GM21381 (cell line): ENCODE data around the gene INTS11.

Experiments used
- ATAC-seq: cut with Tn5 transposase; IDR thresholded peaks from one replicate; pipeline ENCODE4 v1.9.1; 2021; ENCODE audit warnings: mild to moderate bottlenecking, moderate library complexity; ENCODE audit not compliant: unreplicated experiment

Gene INTS11

DNA sequence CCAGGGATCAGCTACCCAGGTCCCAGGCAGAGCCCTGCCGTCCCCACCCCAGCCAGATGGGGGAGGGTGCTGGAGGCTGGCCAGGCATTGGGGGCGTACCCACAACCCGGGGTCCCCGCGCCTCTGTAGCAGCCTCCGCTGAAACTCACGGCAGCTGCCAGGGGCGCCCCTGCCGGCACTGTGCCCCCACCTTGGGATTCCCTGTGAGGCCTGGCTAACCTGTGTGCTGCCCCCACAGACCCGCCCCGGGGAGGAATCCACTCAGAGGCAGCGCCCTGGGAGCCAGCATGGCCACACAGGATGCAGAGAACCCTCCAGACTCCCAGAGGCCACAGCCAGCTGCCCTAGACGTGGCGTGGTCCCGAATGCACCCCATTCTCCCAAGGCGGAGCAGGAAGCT lies 20.9 kb upstream of the INTS11 start:
- no peak for ATAC-seq

DNA sequence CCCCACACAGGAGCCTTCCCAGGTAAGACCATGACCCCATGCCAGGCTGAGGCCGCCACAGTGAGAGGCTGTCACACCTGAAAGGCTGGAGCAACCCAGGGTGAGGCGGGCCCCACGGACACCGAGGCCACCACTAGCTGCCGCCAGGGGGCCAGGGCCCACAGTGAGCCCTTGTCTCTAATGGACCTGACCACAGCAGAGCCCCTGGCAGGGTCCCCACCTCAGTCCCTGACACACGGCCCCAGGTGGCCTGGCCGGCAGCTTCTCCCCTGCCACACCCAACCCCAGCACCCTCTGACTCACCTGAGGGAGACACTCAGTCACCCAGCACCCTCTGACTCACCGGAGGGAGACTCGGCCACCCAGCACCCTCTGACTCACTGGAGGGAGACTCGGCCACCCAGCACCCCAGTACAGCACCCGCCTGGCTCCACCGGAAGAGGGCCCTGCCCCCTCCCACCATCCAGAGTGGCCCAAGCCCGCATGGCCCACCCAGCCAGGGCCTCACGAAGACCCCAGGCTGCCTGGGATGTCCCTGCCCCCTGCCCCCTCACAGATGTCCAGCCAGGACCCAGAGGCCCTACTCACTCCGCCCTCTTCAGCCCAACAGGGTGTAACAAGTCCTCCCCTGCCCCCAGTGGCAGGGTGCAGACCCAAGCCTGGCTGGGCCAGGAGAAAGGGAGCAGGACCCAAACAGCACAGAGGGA lies 20.3 kb upstream of the INTS11 start:
- ATAC-seq: no peak

DNA sequence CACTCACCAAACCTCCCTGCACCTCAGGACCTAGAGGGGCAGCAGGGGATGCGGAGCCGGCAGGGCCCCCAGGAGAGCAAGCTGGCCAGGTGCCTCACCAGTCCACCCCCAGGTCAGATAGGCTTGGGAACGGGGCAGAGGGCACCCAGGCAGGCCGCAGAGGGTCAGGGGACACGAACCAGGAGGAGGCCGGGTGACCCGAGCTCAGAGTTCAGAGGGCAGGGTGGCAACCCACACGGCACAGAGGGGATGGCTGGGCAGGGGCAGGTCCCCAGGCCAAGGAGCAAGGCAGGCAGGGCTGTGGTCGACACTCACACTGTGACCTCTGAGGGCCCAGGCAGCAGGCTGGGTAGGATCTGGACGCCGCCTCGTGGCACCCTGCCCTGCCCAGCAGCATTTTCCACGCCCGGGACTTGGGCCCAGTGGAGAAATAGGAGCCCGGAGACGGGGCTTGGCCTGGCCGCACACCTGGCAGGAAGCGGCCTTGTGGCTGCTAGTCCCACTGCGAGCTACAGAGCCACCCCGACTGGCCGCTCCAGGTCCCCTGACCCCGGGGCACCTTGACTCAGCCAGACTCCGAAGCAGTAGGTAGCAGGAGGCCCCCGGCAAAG lies 19.5 kb upstream of the INTS11 start:
- ATAC-seq: no peak

DNA sequence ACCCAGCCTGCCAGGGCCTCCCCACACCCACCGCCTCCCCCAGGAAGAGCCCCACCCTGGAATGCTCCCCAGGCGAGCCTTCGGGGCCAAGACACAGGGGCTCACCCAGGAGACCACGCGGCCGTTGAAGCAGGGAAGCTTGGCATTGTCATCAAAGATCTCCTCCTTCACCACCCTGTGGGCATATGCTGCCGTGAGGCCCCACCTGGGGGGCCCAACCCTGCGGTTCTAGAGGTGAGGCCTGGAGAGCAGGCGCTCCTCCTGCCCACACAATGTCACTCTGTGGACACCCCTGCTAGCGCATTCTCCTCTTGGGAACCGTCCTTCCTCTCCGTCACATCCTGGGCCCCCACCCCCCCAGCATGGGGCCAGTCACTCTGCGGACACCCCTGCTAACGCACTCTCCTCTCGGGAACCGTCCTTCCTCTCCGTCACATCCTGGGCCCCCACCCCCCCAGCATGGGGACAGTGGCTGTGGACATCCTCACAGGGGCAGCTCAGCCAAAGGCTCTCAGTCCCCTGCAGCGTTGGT lies 18.2 kb upstream of the INTS11 start:
- ATAC-seq: no peak

DNA sequence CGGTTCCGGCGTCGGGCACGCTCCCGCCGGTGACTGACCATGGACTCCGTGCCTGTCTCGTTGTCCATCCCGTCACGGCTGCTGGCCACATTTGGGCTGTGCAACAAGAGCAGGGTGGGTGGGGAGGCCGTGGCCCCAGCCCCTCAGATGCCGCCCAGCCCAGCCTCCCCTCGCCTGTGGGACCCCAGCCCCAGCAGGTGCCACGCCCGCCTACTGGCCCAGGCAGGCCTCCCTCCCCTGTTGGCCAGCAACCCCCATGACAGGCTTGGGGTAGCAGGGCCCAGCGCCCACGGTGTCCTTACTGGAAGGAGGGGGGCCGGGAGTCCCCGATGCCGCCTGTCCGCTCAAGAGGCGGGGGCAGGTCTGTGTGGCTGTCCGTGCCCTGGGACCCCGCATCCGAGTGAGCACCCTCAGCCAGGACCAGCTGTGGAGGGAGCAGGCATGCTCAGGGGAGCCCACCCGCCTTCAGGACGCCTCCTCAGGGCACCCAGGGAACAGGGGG lies 17.7 kb upstream of the INTS11 start:
- no peak for ATAC-seq

DNA sequence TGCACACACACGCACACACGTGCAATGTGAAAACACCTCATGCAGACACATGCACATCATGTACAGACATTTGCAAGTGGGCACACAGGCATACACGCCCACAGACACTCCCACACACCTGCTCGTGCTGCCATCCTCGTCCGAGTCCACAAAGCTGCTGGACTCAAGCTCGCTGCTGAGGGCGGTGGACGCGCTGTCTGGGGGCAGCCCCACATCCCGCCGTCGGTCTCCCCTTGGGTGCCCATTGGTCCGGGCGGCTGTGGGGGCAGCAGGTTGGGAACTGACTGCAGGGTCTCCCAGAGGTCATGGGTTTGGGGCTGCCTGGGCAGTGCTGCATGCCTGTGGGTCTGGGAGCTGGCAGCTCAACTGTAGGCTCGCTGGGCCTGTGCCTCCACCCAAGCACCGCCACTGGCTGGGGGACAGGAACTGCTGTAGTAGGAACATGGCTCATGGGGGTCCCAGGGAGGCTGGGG lies 17.1 kb upstream of the INTS11 start:
- no peak for ATAC-seq

DNA sequence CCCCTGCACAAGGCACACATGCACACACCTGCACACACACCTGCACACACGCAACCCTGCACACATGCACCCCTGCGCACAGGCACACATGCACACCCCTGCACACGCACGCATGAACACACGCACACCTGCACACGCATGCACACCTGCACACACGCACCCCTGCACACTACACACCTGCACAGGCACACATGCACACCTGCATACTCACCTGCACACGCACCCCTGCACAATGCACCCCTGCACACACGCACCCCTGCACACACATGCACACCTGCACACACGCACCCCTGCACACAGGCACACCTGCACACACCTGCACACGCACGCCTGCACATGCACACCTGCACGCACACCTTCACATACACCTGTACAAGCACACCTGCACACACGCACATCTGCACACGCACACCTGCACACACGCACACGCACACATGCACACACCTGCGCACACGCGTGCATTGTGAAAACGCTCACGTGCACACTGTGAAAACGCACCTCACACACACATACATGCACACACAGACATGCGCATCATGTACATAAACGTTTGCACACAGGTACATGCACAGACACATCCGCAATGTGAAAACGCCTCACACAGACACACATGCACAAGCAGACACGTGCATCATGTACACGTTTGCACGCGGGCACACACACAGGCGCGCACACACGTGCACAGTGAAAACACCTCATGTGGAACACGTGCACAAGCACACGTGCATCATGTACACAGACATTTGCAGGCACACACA lies 16.5 kb upstream of the INTS11 start:
- no peak for ATAC-seq

DNA sequence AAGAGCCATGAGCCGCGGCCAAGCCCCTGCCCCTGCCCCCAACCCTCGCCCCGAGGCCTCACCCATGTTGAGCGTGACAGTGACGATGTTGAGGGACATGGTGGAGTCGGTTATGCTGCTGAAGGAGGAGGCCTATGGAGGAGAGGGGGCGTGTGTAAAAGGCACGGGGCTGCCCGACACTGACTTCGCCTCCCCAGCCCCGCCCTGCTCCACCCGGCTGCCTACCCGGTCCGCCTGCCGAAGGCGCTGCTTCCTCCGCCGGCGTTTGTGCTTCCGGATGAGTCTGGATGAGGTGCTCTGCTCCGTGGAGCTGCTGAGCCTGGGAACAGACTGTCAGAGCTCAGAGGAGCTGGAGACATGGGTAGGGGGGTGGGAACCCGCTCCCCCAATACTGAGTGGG lies 15.7 kb upstream of the INTS11 start:
- ATAC-seq: no peak

DNA sequence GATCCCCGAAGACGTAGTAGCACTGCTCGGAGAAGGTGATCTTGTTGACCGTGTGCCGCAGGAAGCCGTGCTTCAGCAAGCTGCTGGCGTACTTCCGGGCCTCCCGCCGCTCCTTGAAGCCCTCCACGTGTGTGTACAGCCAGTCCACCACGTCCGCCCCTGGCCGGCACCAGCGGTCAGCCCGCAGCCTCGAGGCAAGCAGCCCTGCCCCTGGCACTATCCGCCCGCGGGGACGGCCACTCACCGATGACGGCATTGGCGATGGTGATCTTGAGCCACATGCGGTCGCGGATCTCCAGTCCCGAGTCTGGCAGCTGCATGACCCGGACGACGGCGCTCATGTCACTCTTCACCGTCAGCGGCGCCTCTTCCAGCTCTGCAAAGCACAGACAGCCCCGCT lies 13.8 kb upstream of the INTS11 start:
- ATAC-seq: no peak

DNA sequence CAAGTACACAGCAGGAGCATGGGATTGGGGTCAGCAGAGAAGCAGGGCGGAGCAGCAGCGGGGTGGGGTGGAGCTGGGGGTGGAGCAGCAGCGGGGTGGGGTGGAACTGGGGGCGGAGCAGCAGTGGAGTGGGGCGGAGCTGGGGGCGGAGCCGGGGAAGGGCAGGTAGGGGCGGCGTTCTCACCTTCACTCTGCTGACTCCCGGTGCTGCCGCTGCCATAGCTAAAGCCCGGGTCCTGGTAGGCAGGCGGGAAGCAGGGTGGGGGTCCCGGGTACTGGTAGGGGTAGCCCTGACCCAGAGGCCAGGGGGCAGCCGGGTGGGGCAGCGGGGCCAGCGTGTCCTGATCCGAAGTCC lies 13.3 kb upstream of the INTS11 start:
- no peak for ATAC-seq

DNA sequence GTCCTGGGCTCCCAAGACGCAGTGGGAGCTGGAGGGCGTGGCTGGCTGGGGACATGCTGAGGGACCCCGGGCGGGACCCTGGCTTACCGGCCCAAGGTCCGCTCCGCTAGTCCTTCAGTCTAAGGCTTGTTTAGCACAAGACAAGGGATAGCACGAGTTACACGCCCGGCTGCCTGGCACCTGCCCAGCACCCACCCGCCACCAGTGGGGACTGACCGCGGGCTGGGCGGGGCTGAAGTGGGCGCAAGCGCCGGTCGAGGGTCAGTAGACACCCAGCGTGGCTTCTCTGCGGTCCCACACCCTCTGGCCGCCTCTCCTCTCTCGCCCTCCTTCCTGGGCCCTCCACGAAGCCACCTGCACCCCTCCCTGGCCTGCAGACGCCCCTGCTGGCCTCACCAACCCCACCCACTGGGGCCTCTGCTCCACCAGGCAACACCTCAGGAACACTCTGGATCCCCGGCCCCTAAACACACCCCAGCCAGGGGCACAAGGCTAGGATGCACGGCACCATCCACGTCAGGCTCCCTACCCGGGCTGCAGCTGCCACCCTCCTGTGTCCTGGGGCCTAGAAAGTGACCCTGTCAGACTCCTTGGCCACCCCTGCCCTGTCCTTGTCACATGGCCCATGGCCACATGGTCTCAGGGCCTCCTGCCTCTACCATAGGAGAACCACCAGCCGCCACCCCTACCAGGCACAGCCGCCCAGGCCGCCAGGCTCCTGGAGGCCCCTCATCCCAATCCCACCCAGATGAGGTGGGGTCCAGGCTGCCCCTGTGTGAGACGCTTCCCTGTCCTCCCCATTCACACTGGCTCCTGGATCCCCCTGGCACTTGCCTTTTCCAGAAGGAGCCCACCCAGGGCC lies 12.7 kb upstream of the INTS11 start:
- ATAC-seq: no peak

DNA sequence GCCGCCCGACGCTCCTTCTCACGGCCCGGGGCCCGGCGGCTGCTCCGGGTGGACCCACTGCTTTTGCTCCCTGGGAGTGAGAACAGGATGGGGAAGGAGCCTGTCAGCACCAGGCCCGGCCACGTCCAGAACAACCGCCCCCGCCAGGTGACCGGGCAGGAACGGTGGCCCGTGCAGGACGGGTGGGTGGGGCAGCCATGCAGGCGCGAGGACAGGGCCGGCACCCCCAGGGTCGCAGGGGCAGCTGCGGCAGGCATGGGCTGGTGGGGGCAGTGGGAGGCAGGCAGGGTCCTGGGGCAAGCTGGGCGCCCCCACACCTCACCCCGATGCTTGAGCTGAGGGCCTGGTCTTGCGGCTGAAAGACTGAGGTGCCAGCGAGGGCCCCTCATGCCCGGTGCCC lies 12.0 kb upstream of the INTS11 start:
- no peak for ATAC-seq

DNA sequence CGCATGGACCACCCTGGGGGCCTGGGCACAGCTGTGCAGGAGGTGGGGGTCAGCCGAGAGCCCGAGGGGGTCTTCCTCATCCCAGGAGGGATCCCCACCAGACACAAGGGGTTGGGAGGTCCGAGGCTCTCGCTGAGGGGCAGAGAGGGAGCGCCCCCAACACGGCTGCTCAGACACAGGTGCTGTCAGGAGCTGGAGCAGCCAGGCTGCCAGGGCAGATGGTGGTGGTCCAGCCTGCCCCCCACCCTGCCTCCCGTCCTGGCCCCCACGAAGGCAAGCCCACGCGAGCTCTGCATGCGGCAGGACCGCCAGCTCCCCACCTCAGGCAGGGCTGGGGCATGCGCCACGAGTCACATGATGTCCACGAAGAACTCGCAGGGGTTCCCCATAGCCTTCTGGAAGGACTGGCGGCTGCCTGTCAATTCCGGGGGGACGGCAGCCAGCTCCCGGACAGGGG lies 11.4 kb upstream of the INTS11 start:
- no peak for ATAC-seq

DNA sequence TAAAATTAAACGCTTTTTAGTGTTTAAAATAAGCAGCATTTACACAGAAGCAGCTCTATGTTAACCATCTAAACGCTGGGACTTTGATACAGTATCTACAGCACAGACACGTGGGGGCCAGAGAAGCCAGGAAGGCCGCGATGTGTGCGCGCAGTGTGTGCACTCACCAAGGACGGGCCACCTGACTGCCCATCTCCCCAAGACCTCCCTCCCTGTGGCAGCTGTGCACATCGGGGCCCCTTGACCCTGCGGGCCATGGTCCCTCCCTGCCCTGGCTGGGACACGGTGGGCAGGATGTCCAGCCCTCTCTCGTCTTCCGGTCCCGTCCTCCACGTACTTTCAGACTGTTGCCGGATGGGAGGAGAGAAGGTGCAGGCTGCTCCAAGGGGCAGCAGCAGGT lies 10.8 kb upstream of the INTS11 start:
- no peak for ATAC-seq

DNA sequence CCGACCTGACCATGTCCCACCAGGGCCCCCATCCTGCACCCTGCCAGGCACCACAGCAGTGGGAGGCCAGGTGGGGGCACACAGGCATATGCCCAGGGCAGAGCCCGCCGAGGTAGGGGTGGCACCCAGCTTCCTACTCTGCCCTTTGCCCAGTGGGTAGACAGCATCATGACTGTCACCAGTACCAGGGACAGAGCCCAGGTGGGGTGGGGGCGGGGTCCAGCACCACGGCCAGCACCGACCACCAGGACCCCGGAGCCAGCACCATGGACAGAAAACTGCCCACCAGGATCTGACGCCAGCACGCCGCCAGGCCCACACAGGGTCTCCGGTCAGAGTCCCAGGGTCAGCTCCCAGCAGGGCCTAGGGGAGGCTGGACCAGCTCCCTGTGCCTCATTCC lies 10.4 kb upstream of the INTS11 start:
- no peak for ATAC-seq

DNA sequence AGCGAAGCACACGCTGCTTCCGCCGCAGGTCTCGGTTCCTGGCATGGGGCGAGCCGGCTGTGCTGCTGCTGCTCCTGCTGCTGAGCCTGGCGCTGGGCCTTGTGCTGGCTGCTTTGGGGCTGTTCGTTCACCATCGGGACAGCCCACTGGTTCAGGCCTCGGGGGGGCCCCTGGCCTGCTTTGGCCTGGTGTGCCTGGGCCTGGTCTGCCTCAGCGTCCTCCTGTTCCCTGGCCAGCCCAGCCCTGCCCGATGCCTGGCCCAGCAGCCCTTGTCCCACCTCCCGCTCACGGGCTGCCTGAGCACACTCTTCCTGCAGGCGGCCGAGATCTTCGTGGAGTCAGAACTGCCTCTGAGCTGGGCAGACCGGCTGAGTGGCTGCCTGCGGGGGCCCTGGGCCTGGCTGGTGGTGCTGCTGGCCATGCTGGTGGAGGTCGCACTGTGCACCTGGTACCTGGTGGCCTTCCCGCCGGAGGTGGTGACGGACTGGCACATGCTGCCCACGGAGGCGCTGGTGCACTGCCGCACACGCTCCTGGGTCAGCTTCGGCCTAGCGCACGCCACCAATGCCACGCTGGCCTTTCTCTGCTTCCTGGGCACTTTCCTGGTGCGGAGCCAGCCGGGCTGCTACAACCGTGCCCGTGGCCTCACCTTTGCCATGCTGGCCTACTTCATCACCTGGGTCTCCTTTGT lies 9.2 kb upstream of the INTS11 start:
- no peak for ATAC-seq

DNA sequence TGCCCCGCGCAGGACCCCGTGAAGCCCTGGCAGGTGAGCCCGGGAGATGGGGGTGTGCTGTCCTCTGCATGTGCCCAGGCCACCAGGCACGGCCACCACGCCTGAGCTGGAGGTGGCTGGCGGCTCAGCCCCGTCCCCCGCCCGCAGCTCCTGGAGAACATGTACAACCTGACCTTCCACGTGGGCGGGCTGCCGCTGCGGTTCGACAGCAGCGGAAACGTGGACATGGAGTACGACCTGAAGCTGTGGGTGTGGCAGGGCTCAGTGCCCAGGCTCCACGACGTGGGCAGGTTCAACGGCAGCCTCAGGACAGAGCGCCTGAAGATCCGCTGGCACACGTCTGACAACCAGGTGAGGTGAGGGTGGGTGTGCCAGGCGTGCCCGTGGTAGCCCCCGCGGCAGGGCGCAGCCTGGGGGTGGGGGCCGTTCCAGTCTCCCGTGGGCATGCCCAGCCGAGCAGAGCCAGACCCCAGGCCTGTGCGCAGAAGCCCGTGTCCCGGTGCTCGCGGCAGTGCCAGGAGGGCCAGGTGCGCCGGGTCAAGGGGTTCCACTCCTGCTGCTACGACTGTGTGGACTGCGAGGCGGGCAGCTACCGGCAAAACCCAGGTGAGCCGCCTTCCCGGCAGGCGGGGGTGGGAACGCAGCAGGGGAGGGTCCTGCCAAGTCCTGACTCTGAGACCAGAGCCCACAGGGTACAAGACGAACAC lies 8.5 kb upstream of the INTS11 start:
- ATAC-seq: no peak

DNA sequence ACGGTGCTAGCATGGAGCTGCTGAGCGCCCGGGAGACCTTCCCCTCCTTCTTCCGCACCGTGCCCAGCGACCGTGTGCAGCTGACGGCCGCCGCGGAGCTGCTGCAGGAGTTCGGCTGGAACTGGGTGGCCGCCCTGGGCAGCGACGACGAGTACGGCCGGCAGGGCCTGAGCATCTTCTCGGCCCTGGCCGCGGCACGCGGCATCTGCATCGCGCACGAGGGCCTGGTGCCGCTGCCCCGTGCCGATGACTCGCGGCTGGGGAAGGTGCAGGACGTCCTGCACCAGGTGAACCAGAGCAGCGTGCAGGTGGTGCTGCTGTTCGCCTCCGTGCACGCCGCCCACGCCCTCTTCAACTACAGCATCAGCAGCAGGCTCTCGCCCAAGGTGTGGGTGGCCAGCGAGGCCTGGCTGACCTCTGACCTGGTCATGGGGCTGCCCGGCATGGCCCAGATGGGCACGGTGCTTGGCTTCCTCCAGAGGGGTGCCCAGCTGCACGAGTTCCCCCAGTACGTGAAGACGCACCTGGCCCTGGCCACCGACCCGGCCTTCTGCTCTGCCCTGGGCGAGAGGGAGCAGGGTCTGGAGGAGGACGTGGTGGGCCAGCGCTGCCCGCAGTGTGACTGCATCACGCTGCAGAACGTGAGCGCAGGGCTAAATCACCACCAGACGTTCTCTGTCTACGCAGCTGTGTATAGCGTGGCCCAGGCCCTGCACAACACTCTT lies 7.7 kb upstream of the INTS11 start:
- ATAC-seq: no peak
